Upper lobe of left lung (tissue), 6 donors: ENCODE measurements around the gene DOCK8. TPM values are rescaled to one million over a fixed set of nuclear protein-coding genes. Genes with fewer than 3 reads are reported as not detected.

Source experiments
- ATAC-seq, 2 donors: fragments of 200-7000 bp; cut with Tn5 transposase; one replicate each; pipeline ENCODE4 v1.9.1; 2022; ENCODE audit warnings: mild to moderate bottlenecking in 2 of 2, moderate library complexity in 2 of 2; ENCODE audit not compliant: low FRiP score in 2 of 2
- DNase-seq, 2 donors: peaks; one replicate each; pipeline ENCODE4 v3.0.0-alpha.2; 2019 to 2020
- H3K27ac ChIP-seq, 4 donors: fragments of 200-600 bp; sonication (generic); one replicate each; pipeline ENCODE4 v1.5.1; 2016 to 2019
- H3K27me3 ChIP-seq, 4 donors: fragments of 200-600 bp; sonication (generic); one replicate each; pipeline ENCODE4 v1.5.1; 2017 to 2019
- H3K36me3 ChIP-seq, 4 donors: fragments of 200-600 bp; sonication (generic); one replicate each; pipeline ENCODE4 v1.5.1; 2016 to 2019
- H3K4me1 ChIP-seq, 4 donors: fragments of 200-600 bp; sonication (generic); one replicate each; pipeline ENCODE4 v1.5.1; 2018 to 2019
- H3K4me3 ChIP-seq, 4 donors: fragments of 200-600 bp; sonication (generic); one replicate each; pipeline ENCODE4 v1.5.1; 2017 to 2019; ENCODE audit warnings: mild to moderate bottlenecking in 2 of 4, moderate library complexity in 1 of 4
- H3K9me3 ChIP-seq, 4 donors: fragments of 200-600 bp; sonication (generic); one replicate each; pipeline ENCODE4 v1.5.1; 2018 to 2019
- CTCF ChIP-seq, 6 experiments: fragments of 450-650 bp in 4 of 6; fragments of 200-600 bp in 2 of 6; sonication (generic) in 2 of 6; IDR thresholded peaks; one replicate each; pipeline ENCODE4 v1.5.1; 2016 to 2019; ENCODE audit warnings: antibody characterized with exemption in 6 of 6
- EP300 ChIP-seq, 4 donors: sonication (generic); formaldehyde crosslinking; IDR thresholded peaks; one replicate each; pipeline ENCODE4 v1.5.1; 2017; ENCODE audit warnings: antibody characterized with exemption in 4 of 4, control low read depth in 2 of 4
- POLR2A ChIP-seq, 4 donors: fragments of 450-650 bp; IDR thresholded peaks; one replicate each; pipeline ENCODE4 v1.5.1; 2016 to 2017; ENCODE audit warnings: antibody characterized with exemption in 4 of 4, mild to moderate bottlenecking in 2 of 4
- POLR2AphosphoS5 ChIP-seq, 2 donors: sonication (generic); formaldehyde crosslinking; IDR thresholded peaks; one replicate each; pipeline ENCODE4 v1.5.1; 2017; ENCODE audit warnings: antibody characterized with exemption in 2 of 2
- WGBS, 2 donors: methylation state at CpG; one replicate each; pipeline ENCODE4 v1.1.5; 2017 to 2018; 5-methylcytosine and 5-hydroxymethylcytosine counted together
- total RNA-seq, 6 donors: library from RNA; depleted of rRNA in 4 of 6; stranded (reverse); fragments of >200 nt in 4 of 6; gene quantifications; one replicate each; pipeline versions ENCODE4 v1.1.0 to v1.2.1, GENCODE V29; 2016 to 2021
- donor health status: DM: no; HTN: no; CAD: no; lungs with moderate emphysema.
- donor health status: DM: no; HTN: yes; CAD: no; lungs with severe emphysema.

The DOCK8 gene
- total RNA-seq, 6 donors from 2014 or later, result 44.7 to 103 (median 74.6) TPM

- Histone ChIP-seq H3K9me3 (no peaks in the 10 kb centered on the region), H3K4me1 (no peaks in the 10 kb centered on the region), H3K4me3 (no peak overlapping the region), H3K27ac (no peak overlapping the region), H3K36me3 (peaks cover 0 to 6% (median 4%) of the 10 kb centered on the region in 4 donors), H3K27me3 (no peaks in the 10 kb centered on the region)
- no peak for TF ChIP-seq EP300 (IDR thresholded peaks at IDR 0.05)
- TF ChIP-seq POLR2A (IDR thresholded peaks at IDR 0.05), result no peak
- TF ChIP-seq POLR2AphosphoS5 (IDR thresholded peaks at IDR 0.05), result no peak
- TF ChIP-seq CTCF (IDR thresholded peaks at IDR 0.05), result no peak
- no peak for DNase-seq
- WGBS, 2 donors, result 58 to 74% methylated on average over 3 of the region's 3 CpGs
- ATAC-seq, result no peak
Observed at GRCh38 chr9:328453-328852, 113.8 kb downstream of the DOCK8 start.

GRCh38 chr9:331197-331596 lies 116.5 kb downstream of the DOCK8 start:
- H3K27ac ChIP-seq, result no peak overlapping the region
- no peak for DNase-seq
- 76 to 81% methylated on average over 3 of the region's 3 CpGs for WGBS, 2 donors
- H3K27me3 ChIP-seq, result no peaks in the 10 kb centered on the region
- peaks cover 0 to 5% (median 2%) of the 10 kb centered on the region in 4 donors for H3K4me1 ChIP-seq
- TF ChIP-seq POLR2AphosphoS5 (IDR thresholded peaks at IDR 0.05) (no peak), CTCF (IDR thresholded peaks at IDR 0.05) (no peak), POLR2A (IDR thresholded peaks at IDR 0.05) (no peak), EP300 (IDR thresholded peaks at IDR 0.05) (no peak)
- peaks cover 0 to 11% (median 7%) of the 10 kb centered on the region in 4 donors for H3K36me3 ChIP-seq
- ATAC-seq, result no peak
- no peak overlapping the region for H3K4me3 ChIP-seq
- H3K9me3 ChIP-seq, result no peaks in the 10 kb centered on the region

- 69 to 77% methylated on average over 2 of the region's 2 CpGs for WGBS, 2 donors
- Histone ChIP-seq H3K27me3 (no peaks in the 10 kb centered on the region), H3K27ac (no peak overlapping the region), H3K4me1 (peaks cover 0 to 7% (median 3%) of the 10 kb centered on the region in 4 donors), H3K4me3 (no peak overlapping the region), H3K36me3 (peaks cover 0 to 27% (median 9%) of the 10 kb centered on the region in 4 donors), H3K9me3 (no peaks in the 10 kb centered on the region)
- DNase-seq, result no peak
- no peak for ATAC-seq
- no peak for TF ChIP-seq EP300 (IDR thresholded peaks at IDR 0.05)
- TF ChIP-seq POLR2A (IDR thresholded peaks at IDR 0.05), result no peak
- TF ChIP-seq POLR2AphosphoS5 (IDR thresholded peaks at IDR 0.05), result no peak
- no peak for TF ChIP-seq CTCF (IDR thresholded peaks at IDR 0.05)
Observed at GRCh38 chr9:335373-335772, 120.7 kb downstream of the DOCK8 start.

GRCh38 chr9:336039-336438 lies 121.4 kb downstream of the DOCK8 start:
- Histone ChIP-seq H3K9me3 (no peaks in the 10 kb centered on the region), H3K27me3 (no peaks in the 10 kb centered on the region), H3K4me1 (peaks cover 0 to 7% (median 3%) of the 10 kb centered on the region in 4 donors), H3K4me3 (no peak overlapping the region), H3K36me3 (peaks cover 0 to 27% (median 9%) of the 10 kb centered on the region in 4 donors), H3K27ac (no peak overlapping the region)
- TF ChIP-seq EP300 (IDR thresholded peaks at IDR 0.05), result no peak
- 41 to 47% methylated on average over 2 of the region's 2 CpGs for WGBS, 2 donors
- DNase-seq (no peak), ATAC-seq (peak; percentile 38 to 79)

- no peak for DNase-seq
- Histone ChIP-seq H3K27me3 (no peaks in the 10 kb centered on the region), H3K27ac (no peak overlapping the region), H3K4me3 (no peak overlapping the region), H3K9me3 (no peaks in the 10 kb centered on the region), H3K36me3 (peaks cover 0 to 23% (median 9%) of the 10 kb centered on the region in 4 donors), H3K4me1 (peaks cover 0 to 7% (median 3%) of the 10 kb centered on the region in 4 donors)
- WGBS, 2 donors, result 86 to 90% methylated on average over 6 of the region's 6 CpGs
- no peak for ATAC-seq
- TF ChIP-seq EP300 (IDR thresholded peaks at IDR 0.05) (no peak), CTCF (IDR thresholded peaks at IDR 0.05) (no peak), POLR2AphosphoS5 (IDR thresholded peaks at IDR 0.05) (no peak), POLR2A (IDR thresholded peaks at IDR 0.05) (no peak)
Observed at GRCh38 chr9:338602-339001, 123.9 kb downstream of the DOCK8 start.
